Panc1 (cell line): ENCODE measurements around the gene COL23A1.

Experiments
- POLR2AphosphoS5 ChIP-seq: IDR thresholded peaks from 2 replicates; pipeline ENCODE4 v1.6.1; 2012; ENCODE audit warnings: mild to moderate bottlenecking, low read depth, low read length, moderate library complexity
- REST ChIP-seq, 2 experiments: IDR thresholded peaks; 2 replicates each; pipeline ENCODE4 v1.6.1; 2011 to 2012; ENCODE audit warnings: low read depth in 2 of 2, control low read depth in 1 of 2, low read length in 1 of 2, mild to moderate bottlenecking in 1 of 2, moderate library complexity in 1 of 2; ENCODE audit not compliant: insufficient read depth in 1 of 2
- SIN3A ChIP-seq: IDR thresholded peaks from 2 replicates; pipeline ENCODE4 v1.6.1; 2012; ENCODE audit warnings: low read depth, mild to moderate bottlenecking, low read length, moderate library complexity, borderline replicate concordance; ENCODE audit not compliant: insufficient read depth
- TCF7L2 ChIP-seq: IDR thresholded peaks from 2 replicates; pipeline ENCODE4 v1.6.1; 2011; ENCODE audit warnings: mild to moderate bottlenecking, low read depth, low read length, inconsistent platforms
- TF ChIP-seq, protein P1 (sequence below): fragments of 450-650 bp; IDR thresholded peaks from 2 replicates; pipeline ENCODE4 v1.5.1; 2017; ENCODE audit warnings: mild to moderate bottlenecking

- TF ChIP-seq, protein P1, sequence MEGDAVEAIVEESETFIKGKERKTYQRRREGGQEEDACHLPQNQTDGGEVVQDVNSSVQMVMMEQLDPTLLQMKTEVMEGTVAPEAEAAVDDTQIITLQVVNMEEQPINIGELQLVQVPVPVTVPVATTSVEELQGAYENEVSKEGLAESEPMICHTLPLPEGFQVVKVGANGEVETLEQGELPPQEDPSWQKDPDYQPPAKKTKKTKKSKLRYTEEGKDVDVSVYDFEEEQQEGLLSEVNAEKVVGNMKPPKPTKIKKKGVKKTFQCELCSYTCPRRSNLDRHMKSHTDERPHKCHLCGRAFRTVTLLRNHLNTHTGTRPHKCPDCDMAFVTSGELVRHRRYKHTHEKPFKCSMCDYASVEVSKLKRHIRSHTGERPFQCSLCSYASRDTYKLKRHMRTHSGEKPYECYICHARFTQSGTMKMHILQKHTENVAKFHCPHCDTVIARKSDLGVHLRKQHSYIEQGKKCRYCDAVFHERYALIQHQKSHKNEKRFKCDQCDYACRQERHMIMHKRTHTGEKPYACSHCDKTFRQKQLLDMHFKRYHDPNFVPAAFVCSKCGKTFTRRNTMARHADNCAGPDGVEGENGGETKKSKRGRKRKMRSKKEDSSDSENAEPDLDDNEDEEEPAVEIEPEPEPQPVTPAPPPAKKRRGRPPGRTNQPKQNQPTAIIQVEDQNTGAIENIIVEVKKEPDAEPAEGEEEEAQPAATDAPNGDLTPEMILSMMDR: no peak
- no peak for TF ChIP-seq REST (IDR thresholded peaks at IDR 0.05; ENCODE audit: insufficient read depth in 1 of 2, low read depth in 2 of 2, low read length in 1 of 2)
- TF ChIP-seq POLR2AphosphoS5: no peak
- TF ChIP-seq SIN3A: no peak
- TF ChIP-seq TCF7L2: no peak
Observed at GRCh38 chr5:178520851-178521250, 69.3 kb downstream of the COL23A1 start.
